ENCODE data around the gene RAB40C.

DNA sequence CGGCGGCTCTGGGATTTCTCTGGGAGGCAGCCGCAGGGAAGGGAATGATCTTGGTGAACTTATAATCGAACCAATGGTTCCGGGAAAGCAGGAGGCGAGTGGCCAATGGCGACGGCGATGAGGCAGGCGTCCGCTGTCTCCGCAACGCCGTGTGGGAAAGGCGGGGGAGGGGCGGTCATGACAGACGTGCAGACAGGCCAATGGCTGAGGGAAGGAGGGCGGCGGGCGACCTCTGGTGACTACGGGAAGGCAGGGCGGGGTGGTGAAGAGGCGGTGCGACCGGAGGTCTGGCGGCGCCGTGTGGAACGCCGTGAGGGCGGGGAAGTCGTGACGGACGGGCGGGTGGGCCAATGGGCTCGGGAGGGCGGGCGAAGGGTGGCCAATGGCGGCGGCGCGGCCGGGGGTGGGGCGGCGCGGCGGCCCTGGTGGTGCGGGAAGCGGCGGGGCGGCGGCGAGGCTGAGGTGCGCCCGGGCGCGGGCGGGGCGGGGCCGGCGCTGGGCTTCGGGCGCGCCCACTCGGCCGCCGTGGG, at the start of gene RAB40C:
- TF ChIP-seq, protein P1, sequence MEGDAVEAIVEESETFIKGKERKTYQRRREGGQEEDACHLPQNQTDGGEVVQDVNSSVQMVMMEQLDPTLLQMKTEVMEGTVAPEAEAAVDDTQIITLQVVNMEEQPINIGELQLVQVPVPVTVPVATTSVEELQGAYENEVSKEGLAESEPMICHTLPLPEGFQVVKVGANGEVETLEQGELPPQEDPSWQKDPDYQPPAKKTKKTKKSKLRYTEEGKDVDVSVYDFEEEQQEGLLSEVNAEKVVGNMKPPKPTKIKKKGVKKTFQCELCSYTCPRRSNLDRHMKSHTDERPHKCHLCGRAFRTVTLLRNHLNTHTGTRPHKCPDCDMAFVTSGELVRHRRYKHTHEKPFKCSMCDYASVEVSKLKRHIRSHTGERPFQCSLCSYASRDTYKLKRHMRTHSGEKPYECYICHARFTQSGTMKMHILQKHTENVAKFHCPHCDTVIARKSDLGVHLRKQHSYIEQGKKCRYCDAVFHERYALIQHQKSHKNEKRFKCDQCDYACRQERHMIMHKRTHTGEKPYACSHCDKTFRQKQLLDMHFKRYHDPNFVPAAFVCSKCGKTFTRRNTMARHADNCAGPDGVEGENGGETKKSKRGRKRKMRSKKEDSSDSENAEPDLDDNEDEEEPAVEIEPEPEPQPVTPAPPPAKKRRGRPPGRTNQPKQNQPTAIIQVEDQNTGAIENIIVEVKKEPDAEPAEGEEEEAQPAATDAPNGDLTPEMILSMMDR (IDR thresholded peaks at IDR 0.05), result no peak
- TF ChIP-seq RCOR1 (IDR thresholded peaks at IDR 0.05; ENCODE audit: low read depth, low read length), result no peak
- TF ChIP-seq EHF (CRISPR knock-in tag; IDR thresholded peaks at IDR 0.05), result no peak
- no peak for TF ChIP-seq CHD4 (IDR thresholded peaks at IDR 0.05; ENCODE audit: borderline replicate concordance)
- no peak; the same call in 1 of the 2 replicates for TF ChIP-seq POLR2A (IDR thresholded peaks at IDR 0.05; ENCODE audit: low read length)
- no peak for TF ChIP-seq JUN (IDR thresholded peaks at IDR 0.05)
- no peak for TF ChIP-seq MAFK (IDR thresholded peaks at IDR 0.05; ENCODE audit: partially characterized antibody)
- no peak for TF ChIP-seq POLR2AphosphoS2 (conservative IDR thresholded peaks at IDR 0.05; ENCODE audit: low read length)
- peak; percentile 72 for TF ChIP-seq CHD2 (IDR thresholded peaks at IDR 0.05; ENCODE audit: low read length, partially characterized antibody)
- TF ChIP-seq ZC3H11A (IDR thresholded peaks at IDR 0.05), result no peak
- TF ChIP-seq CBX2 (IDR thresholded peaks at IDR 0.05; ENCODE audit: borderline replicate concordance, low read depth), result no peak
- TF ChIP-seq, protein P2, sequence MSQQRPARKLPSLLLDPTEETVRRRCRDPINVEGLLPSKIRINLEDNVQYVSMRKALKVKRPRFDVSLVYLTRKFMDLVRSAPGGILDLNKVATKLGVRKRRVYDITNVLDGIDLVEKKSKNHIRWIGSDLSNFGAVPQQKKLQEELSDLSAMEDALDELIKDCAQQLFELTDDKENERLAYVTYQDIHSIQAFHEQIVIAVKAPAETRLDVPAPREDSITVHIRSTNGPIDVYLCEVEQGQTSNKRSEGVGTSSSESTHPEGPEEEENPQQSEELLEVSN (IDR thresholded peaks at IDR 0.05; ENCODE audit: borderline replicate concordance, low read depth), result no peak
- TF ChIP-seq HOXA7 (CRISPR knock-in tag; IDR thresholded peaks at IDR 0.05), result no peak
- no peak for TF ChIP-seq TP53 (CRISPR knock-in tag; IDR thresholded peaks at IDR 0.05)

Measured in A549 (cell line).